Measurements from ENCODE around the gene SENP3. TPM values are rescaled to one million over a fixed set of nuclear protein-coding genes. Genes with fewer than 3 reads are reported as not detected.

Gene SENP3
- total and polyA plus RNA-seq, 2 of the 13 experiments (the other 11 are each of a cell fraction or from before 2014, with no cell fraction given), result 55.8 to 75.4 TPM

- no peak for TF ChIP-seq PHF5A (CRISPR knock-in tag; IDR thresholded peaks at IDR 0.05; ENCODE audit: low read depth, unreplicated experiment)
- no peak for TF ChIP-seq ZFP36 (IDR thresholded peaks at IDR 0.05; ENCODE audit: borderline replicate concordance, low read depth, low read length, partially characterized antibody)
- TF ChIP-seq MED8 (CRISPR knock-in tag; IDR thresholded peaks at IDR 0.05; ENCODE audit: insufficient replicate concordance), result no peak
- TF ChIP-seq ZNF766 (CRISPR knock-in tag; IDR thresholded peaks at IDR 0.05; ENCODE audit: borderline replicate concordance), result no peak
- TF ChIP-seq SP4 (CRISPR knock-in tag; IDR thresholded peaks at IDR 0.05), result peak; percentile 35; the same call in 1 of the 2 replicates
- TF ChIP-seq ZGPAT (CRISPR knock-in tag; IDR thresholded peaks at IDR 0.05), result peak; percentile 41; the same call in 1 of the 2 replicates
- no peak for TF ChIP-seq MTF1 (CRISPR knock-in tag; IDR thresholded peaks at IDR 0.05)
- TF ChIP-seq LCORL (IDR thresholded peaks at IDR 0.05), result no peak
- TF ChIP-seq LCORL (CRISPR knock-in tag; IDR thresholded peaks at IDR 0.05), result no peak; the same call in 1 of the 2 replicates
- 0 out of 2 replicates have a peak, but pooled peaks have one; percentile 79 for TF ChIP-seq PCBP1 (IDR thresholded peaks at IDR 0.05; ENCODE audit: borderline replicate concordance, low read depth, low read length)
- no peak for TF ChIP-seq MLXIP (CRISPR knock-in tag; IDR thresholded peaks at IDR 0.05; ENCODE audit: borderline replicate concordance)
- no peak for TF ChIP-seq ZNF530 (CRISPR knock-in tag; IDR thresholded peaks at IDR 0.05; ENCODE audit: low read depth)
- peak; percentile 54; the same call in 1 of the 2 replicates for TF ChIP-seq MAX (IDR thresholded peaks at IDR 0.05)
- 0 out of 2 replicates have a peak, but pooled peaks have one; percentile 17 for TF ChIP-seq ZSCAN9 (CRISPR knock-in tag; IDR thresholded peaks at IDR 0.05; ENCODE audit: borderline replicate concordance)
- TF ChIP-seq ZNF317 (CRISPR knock-in tag; IDR thresholded peaks at IDR 0.05), result no peak
- TF ChIP-seq GLMP (CRISPR knock-in tag; IDR thresholded peaks at IDR 0.05; ENCODE audit: borderline replicate concordance), result no peak
- no peak for TF ChIP-seq ZNF296 (CRISPR knock-in tag; conservative IDR thresholded peaks at IDR 0.05)
- no peak for TF ChIP-seq SIX4 (CRISPR knock-in tag; IDR thresholded peaks at IDR 0.05)
- TF ChIP-seq ETV6 (CRISPR knock-in tag; conservative IDR thresholded peaks at IDR 0.05), result no peak
- TF ChIP-seq PAWR (CRISPR knock-in tag; IDR thresholded peaks at IDR 0.05; ENCODE audit: borderline replicate concordance), result no peak
- no peak for TF ChIP-seq MXD1 (CRISPR knock-in tag; IDR thresholded peaks at IDR 0.05)
Measured at GRCh38 chr17:7557775-7558543, 3.8 kb upstream of the SENP3 start (continued).
